NCI-H2171 (cell line): Measurements from ENCODE around the gene CXCR5.

Source experiments
- DNase-seq: peaks from one replicate; lab custom pipeline; 2025; lab: John Stamatoyannopoulos, UW

Gene CXCR5

DNA sequence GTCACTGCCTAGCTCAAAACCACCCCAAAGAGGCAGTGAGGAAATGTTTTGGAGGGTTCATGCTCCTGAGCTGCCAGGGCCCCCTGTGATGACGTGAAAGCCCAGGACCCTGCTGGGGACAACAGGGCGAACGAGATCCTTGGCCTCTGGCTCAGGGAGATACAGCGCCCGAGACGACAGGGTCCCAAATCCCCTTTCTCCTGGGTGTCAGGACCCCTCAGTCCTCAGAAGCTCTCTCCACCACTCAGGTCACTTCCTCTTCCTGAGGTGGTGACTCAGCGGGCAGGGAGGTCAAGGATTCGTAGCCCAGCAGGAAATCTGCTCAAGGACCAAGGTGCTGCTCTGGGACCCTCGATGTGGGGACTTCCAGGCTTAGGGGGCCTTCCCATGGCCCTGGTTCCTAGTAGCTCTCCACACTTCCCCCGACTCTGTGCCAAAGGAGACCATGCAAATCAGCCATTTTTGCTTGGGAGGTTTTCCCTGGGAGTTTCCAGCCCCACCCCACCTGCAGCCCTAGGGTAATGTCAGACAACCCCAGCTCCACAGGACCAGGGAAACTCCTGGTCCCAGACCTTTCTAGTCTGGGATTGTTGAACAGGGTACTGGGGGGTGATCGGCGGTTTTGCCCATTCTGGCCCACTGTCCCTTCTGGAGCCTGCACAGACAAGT, 29.2 kb downstream of the CXCR5 start:
- DNase-seq, result no peak

DNA sequence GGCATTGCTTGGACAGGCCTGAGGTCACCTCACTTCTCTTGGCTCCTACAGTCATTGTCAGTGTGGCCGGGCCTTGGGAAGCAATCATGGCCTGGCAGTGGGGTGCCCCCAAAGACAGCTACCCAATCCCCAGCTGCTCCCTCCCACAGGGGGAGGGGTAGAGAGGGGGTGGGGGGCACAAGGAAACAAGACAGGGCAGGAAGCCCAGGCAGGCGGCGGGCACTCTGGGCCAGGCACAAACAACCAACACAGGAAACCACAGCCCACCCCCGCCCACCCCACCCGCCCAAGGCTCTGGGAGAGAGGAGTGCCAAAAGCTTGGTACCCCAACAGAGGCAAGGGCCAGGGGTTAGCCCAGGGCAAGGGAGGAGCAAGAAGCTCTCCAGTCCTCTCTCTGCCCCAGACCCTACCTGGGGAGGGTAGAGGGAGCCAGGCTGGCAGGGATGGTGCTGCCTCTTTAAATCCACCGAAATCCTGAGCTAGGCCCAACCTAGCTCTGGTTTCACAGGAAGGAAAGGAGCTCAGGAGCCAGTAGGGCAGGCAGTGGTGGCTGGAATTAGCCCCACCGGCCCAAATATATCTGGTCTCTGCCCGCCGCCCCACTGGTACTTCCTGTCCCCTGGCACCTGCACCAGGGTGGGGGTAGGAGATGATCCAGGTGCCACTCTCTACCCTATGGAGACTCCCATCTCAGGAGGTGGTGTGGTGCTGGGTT, 29.9 kb downstream of the CXCR5 start:
- DNase-seq, result no peak

DNA sequence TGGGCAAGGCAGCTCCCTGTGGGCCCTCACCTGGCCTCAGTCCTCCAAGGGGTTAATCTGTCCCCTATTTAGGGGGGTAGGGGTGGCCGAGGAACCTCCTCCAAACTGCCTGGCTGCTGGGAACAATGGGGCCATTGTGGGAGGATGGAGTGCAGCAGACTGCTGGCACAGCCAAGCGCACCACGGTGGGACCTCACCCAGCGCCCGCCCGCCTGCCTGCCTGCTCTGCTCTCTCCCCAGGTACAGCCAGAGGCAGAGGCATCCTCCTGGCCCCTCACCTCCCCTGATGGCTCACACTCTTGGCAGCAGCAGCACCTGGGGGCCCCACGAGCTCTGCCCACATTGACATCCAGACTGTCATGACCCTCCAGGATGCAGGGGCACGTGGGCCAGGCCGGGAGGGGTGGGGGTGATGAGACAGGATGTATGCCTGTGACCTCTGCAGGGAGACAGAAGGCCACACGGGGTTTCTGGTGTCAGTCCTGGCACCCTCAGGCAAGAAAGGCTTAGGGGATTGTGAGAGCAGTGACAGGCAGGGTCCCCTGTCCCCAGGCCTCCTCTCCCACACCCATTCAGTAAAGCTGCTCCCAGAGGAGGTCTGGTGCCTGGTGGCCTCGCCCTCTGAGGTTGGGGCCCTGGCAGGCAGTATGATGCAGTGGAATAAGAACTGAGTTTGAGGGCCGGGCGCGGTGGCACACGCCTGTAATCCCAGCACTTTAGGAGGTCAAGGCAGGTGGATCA, 30.7 kb downstream of the CXCR5 start:
- DNase-seq, result no peak

DNA sequence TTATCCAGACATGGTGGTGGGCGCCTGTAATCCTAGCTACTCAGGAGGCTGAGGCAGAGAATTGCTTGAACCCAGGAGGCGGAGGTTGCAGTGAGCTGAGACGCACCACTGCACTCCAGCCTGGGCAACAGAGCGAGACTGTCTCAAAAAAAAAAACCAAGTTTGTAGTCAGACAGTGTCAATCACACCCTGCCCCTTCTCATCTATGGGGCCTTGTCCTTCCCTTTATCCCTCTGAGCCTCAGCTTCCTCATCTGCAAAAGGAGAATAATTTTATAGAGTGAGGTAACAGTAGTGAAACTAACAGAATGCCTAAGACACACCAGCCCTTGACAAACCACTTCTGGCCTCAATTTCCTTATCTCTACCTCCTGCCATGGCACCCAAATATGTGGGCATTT, 31.3 kb downstream of the CXCR5 start:
- no peak for DNase-seq

DNA sequence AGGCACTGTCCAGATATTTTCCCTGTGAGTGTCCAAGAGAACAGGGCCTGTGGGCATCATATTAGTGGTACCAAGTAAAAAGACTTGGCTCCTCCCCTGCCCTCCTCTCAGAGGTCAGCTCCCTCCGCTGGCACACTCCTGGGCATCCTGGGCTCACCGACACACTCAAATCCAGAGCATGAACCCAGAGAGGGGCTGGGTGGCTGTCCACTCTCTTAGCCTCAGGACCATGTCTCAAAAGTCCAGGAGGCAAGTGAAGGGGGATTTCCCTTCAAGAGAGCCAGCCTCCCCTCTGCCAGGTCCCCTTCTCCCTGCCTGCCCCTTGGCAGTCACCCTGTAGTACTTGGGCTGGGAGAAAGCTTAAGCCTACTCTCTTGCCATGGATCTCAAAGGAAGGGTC, 31.7 kb downstream of the CXCR5 start:
- no peak for DNase-seq

DNA sequence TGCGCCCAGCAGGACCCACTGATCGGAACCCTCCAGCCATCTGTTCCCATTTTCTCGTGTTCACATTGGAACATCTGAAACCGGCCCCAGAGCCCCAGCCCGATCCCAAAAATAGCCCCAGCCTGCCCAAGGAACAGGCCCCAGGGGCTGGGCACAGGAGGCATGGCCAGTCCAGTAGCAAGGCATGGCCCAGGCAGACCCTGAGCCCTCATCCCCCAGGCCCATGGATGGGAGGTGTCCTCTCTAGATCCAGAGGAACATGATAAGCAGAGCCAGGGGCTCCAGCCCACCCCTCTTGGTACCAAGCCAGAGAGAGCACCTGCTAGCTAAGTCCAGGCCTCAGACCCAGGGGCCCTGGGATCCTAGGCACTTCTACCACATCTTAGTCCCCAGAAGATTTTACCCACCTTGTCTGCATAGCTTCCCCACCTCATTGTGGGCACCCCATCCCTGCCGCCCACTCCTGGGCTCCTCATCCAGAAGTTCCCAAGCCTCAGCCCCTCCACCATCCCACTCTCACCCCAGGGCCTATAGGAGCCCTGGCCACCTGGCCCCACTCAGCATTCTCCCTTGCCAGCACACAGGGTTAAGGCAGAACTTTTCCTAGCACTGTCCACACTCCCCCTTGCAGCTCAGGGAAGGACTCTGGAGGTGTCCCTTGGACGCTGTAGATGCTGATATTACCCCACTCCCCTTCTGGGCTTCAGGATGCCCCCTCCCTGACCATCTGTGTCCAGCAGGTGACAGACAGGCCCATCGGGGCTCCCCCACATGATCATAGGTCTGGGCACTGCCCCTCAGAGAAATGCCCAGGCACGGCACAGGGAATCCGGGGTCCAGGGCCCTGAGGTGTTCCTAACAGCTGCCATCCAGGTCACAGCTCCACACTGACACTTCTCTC, 32.5 kb downstream of the CXCR5 start:
- DNase-seq, result no peak

DNA sequence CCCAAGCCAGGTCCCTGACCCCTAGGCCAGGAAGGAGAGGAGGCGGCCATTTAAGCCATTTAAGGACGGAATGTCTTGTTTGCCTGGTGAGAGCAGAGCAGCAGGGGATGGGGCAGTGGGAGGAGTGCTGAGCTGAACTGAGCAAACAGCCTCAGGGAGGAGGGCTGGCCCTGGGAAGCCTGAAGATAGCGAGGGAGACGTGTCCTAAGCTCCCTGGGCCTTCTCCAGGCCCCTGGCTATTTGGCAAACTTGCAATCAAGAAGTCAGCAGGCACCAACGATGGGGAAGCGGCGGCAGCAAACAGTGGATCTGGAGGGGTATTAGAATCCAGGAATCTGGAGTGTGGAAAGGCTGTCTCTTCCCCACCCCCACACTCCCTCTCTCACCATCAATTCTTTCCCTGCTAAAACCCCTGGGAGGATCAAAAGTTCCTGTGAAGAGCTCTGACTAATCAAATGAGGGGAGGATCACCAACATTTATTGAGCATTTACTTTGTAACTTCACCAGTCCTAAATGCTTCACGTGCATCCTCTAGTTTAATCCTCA, 33.2 kb downstream of the CXCR5 start:
- DNase-seq, result no peak

DNA sequence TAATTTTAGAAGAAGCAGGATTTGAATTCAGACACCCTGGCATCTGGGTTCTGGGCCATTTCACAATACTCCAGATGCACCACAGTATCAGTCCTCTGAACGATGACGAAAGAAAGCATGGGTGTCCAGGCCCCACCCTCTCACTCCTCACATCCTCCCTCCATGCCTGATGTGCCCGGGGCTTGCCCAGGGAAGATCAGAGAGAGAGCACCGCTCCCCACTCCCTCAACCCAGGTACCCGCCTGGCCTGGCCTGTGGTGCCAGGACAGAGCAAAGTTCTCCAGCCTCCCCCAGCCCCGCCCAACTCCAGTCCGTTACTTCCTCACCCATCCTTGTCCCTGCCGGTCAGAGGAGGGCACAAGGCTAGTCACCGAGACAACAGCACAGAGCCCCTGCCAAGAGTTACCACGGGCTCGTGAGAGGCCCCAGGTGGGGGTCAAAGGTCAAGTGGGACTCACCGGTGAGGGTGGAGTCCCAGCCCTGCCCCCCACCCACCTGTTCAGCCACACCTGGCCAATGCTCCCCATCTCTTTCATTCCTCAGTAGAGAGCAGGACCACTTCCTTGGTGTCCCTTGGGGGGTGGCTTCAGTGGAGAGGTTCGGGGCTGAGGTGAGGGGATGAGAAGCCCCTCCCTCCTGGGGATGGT, 33.9 kb downstream of the CXCR5 start:
- DNase-seq, result no peak

DNA sequence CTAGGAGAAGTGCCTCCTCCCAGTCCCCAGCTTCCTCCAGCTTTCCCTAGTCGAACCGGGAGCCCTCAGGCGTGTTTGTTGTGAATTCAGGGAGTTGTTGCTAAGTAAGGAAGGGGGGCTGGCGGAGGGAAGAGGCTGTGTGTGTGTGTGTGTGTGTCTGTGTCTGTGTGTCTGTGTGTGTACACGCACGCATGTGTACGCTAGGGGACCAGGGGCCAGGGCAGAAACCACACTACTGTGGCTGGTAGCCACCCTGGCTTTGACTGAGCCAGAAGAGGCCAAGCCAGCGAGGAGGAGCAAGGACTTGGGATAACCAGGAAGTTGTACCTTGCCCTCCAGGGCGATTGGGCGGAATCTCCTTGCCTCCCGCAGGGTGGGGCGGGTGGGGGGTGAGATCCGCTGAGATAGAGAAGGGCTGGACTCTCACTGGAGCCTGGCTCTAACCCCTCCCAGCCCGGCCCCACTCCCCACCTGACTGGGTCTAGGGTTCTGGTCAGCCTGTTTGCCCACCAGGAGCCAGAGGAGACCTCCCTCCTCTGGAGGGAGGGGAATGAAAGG, 34.5 kb downstream of the CXCR5 start:
- DNase-seq, result no peak

DNA sequence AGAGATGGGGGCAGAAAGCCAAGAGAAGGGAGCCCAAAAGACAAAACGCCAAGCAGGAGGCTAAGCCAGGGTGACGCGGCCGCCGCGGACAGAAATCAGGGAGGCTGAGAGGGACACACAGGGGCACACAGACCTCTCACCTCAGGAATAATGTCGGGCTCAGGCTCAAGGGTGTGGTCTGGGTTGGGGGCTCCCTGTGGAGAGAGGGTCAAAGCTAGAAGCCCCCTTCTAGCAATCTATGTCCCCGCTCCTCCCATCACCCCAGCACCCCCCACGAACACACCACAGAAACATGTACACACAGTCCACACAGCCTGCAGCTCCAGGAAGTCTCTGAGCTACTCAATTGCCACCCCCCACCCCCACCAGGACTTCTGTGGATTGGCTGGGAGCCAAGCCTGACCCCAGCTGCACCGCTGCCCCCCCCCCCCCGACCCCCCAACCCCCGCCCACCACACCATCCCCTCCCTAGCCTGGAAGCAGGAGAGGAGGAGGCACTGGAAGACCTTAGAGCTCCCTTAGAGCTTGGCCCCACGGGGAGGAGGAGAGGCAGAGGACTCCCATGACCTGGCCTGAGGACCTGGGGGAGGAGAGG, 35.1 kb downstream of the CXCR5 start:
- DNase-seq, result no peak

DNA sequence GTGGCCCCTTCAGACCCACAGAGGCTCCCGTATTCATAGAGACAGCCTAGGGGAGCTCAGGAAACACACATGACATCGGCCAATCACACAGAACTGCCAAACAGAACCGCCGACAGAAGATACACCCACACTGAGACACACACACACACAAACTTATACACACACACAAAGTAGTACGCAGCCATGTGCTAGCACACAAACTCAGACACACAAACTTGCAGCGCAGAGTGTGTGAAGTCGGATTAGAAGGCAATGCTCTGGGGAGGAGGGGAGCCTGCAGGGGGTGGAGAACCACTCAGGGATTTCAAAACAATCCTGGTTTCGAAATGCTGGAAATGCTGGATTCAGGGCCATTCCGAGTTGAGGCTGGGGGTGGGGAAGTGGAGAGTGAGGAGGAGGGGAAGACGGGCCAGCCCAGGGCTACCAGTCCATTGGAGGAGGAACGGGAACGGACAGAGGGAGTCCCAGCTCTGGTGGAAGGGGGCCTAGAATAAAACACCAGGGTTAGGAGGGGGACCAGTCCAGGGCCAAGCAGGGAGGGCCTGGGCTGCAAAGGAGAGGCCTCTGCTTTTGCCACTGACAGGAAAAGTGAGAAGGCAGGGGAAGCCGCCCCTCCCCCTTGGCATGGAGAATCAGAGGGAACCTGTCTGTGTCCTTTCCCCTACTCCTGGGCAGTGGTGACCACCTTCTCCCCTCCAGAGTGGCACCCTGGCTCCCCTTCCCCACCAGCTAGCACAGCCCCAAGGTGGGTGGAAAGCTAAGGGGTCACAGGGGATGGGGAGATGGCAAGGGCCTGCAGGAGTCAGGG, 37.6 kb downstream of the CXCR5 start:
- DNase-seq, result no peak

DNA sequence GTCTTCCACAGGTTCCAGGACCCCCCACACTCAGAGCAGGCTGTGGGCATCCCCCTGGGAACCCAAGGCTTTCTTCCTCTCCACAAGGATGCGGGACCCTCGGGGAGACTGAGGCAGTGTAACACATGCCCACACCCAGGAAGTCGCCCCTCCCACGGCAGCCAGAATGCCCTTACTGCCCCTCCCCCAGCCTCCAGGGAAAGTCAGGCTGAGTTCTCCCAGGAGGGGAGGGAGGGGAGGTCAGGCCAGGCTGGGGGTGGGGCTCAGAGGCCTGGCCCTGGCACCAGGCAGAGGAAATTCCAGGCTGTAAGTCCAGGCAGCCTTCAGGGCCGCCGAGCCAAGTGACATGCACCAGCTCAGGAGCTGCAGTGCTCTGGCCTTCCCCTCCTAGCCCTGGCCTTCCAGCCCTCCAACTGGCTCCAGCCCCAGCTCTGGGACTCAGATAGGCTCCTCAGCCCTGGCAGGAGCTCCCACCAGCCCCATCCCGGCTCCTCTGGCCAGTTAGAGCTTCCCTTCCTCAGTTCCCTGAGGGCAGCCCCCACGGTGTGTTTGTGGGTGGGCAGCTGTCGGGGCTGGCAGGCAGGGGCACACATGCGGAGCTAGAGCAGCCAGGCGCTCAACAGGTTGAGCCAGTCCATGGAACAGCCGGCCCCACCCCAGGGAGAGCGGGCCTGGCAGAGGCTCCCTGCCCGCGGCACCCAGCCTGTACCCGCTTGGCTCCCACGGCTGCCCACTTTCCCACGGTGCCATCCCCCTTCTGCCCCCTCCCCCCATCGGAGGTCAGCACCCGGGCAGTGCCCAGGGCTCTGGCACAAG, 38.4 kb downstream of the CXCR5 start:
- no peak for DNase-seq

DNA sequence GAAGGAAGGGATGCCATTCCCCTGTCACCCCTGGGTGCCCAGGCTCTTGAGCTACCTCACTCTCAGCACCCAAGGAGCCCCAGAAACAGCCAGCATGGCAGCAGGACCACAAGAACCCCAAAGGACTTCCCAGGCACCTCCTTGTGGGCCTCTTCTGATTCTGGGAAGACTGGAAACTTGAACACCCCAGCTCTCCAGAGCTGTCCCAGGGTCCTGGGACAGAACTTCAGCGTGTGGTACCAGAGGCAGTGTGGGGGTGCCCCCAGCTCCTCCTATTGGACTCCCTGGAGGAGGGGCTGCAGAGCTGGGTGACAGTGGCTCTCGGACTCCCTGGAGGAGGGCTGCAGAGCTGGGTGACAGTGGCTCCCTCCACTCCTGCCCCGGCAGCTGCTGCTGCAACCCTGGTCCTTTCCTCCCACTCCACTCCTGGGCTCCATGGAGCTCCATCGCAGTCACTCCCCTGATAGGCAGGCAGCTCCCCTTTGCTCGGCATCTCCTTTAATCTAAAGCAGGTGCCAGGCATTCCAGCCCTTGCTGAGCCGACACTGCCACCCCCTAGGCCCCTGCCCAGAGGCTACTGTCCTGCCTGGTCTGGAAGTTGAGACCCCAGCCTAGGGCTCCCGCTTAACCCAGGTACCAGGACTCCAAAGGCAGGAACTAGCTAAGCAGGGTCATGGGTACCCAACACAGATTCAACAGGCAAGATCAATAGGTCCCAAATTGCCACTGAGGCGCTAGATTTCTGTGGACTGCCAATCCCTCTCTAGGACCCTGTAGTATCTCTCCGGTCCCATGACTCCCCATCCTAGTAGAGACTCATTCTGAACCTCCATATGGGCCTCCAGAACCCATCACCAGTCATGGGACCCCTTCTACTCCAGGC, 39.3 kb downstream of the CXCR5 start:
- DNase-seq, result no peak

DNA sequence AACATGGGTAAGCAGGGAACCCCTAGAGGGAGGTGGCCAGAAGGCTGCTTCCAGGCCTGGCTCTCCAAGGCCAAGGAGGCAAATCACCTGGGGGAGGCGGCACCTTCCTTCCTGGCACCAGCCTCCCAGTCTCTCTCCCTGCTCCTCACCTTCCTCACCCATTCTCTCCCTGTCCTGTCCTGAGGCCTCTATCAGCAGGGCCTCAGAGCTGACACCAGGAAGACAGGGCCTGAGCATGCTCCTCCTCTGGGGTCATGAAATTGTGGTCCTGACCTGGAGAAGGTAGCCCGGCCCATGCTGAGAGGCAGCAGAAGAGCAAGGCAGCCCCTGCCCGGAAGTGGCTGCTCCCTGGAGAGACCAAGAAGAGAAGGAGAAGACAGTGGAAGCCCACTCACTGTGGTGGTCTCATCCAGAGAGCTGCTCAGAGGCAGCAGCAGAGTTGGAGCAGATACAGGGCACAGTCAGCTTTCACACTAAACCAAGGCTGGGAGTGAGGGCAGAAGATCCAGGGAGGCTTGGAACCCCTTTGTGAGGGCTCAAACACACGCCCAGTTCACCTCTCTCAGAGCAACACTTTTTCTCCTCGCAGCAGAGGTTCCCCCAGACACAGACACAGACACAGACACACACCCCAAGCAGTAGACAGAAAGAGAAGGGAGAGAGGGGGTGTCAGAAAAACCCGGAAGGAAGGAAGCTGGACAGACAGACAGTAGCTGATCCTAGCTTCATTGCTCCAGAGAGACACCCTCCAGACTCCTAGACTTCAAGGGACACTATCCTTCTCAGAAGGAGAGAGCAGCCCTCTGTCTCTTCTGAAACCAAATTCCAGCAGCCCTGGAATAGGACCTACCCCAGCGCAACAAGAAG, 40.3 kb downstream of the CXCR5 start:
- DNase-seq, result no peak

DNA sequence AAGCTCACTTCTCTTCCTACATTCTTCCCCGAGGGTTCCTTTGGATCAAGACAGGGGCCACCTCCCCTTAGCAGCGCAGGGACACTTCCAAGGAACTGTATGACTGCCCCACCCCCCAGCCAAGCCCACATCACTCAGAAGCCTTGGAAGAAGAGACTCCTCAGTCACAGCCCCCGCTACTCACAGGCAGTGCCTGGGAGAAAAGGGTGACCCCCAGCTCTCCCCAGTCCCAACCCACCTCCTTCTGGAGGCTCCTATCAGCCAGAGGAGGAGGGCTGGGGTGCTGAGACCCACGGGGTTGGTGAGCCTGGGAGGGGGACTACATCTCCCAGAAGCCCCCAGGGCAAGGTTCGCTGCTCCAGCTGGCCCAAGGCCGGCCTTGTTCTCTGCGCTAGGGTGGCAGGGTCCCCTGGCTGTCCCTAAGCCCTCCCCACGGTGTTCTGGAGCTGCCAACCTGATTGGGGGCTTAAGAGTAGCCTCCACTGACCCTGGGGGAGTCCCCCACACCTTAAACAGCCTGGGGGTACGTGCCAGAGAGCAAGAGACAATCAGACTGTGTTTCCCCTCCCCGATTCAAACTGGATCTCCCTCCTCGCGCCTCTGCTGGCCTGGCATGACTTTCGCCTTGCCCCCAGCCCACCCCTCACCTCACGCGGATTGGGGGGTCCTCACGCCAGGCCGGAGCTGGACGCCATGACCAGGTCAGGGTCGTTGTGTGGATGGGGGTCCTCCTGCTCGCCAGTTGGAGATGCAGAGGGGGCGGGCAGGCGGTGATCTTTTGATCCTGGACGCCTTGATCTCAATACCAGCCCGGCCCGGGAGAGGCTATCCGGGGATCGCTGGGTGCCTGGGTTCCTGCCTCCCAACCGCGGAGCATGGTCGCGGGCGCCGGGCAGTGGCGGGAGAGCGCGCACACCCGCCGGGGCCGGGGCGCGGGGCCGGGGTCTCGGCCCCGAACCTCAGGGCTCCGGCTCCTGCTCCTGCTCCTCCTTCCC, 41.2 kb downstream of the CXCR5 start:
- DNase-seq, result no peak
